Activated naive CD4-positive, alpha-beta T cell treated with anti-CD3 and anti-CD28 coated beads, Interleukin-2, amount 50 U/mL, for 72 hours (primary cell): ENCODE measurements around the gene TENT5C. TPM values are rescaled to one million over a fixed set of nuclear protein-coding genes. Genes with fewer than 3 reads are reported as not detected.

Experiments
- ATAC-seq, 2 donors: fragments of 150-1000 bp; cut with Tn5 transposase; 2 replicates each; pipeline ENCODE4 v1.10.0; 2021; ENCODE audit warnings: mild to moderate bottlenecking in 2 of 2, moderate library complexity in 2 of 2
- DNase-seq, 2 donors: peaks; one replicate each; pipeline ENCODE4 v3.0.0; 2021 to 2022; ENCODE audit warnings: low spot score in 2 of 2
- H3K27ac Mint-ChIP-seq, 2 donors: one replicate each; pipeline ENCODE4 v1.8.0; 2022; ENCODE audit warnings: mild to moderate bottlenecking in 2 of 2, mixed read lengths in 2 of 2
- H3K36me3 Mint-ChIP-seq, 2 donors: one replicate each; pipeline ENCODE4 v1.8.0; 2022; ENCODE audit warnings: mixed read lengths in 2 of 2
- H3K9me3 Mint-ChIP-seq, 2 donors: one replicate each; pipeline ENCODE4 v1.8.0; 2022; ENCODE audit warnings: mixed read lengths in 2 of 2
- total RNA-seq, 2 donors: library from RNA; stranded (reverse); gene quantifications; one replicate each; pipeline ENCODE4 v1.2.3, GENCODE V29; 2022

TENT5C gene
- total RNA-seq, 2 donors from 2014 or later, result 6.6 to 14.2 TPM

- H3K36me3 Mint-ChIP-seq, result no peaks in the 10 kb centered on the region
- H3K27ac Mint-ChIP-seq, result no peak overlapping the region
- H3K9me3 Mint-ChIP-seq, result no peaks in the 10 kb centered on the region
- no peak for DNase-seq
- no peak for ATAC-seq
Observed at GRCh38 chr1:117582451-117582850, 23.4 kb upstream of the TENT5C start.

GRCh38 chr1:117583247-117583646 lies 22.6 kb upstream of the TENT5C start:
- Mint-ChIP-seq H3K9me3 (no peaks in the 10 kb centered on the region), H3K36me3 (no peaks in the 10 kb centered on the region), H3K27ac (no peak overlapping the region)
- no peak for ATAC-seq
- DNase-seq, result no peak

- Mint-ChIP-seq H3K27ac (no peak overlapping the region), H3K36me3 (no peaks in the 10 kb centered on the region), H3K9me3 (no peaks in the 10 kb centered on the region)
- DNase-seq (no peak), ATAC-seq (no peak)
Observed at GRCh38 chr1:117584181-117584580, 21.7 kb upstream of the TENT5C start.

GRCh38 chr1:117585086-117585485 lies 20.8 kb upstream of the TENT5C start:
- no peaks in the 10 kb centered on the region for H3K9me3 Mint-ChIP-seq
- H3K27ac Mint-ChIP-seq, result no peak overlapping the region
- ATAC-seq (no peak), DNase-seq (no peak)
- H3K36me3 Mint-ChIP-seq, result no peaks in the 10 kb centered on the region

- no peaks in the 10 kb centered on the region for H3K36me3 Mint-ChIP-seq
Observed at GRCh38 chr1:117586337-117586736, 19.5 kb upstream of the TENT5C start.

GRCh38 chr1:117586747-117587498 lies 18.9 kb upstream of the TENT5C start:
- no peak for ATAC-seq
- H3K9me3 Mint-ChIP-seq, result no peaks in the 10 kb centered on the region
- DNase-seq, result no peak
- no peaks in the 10 kb centered on the region for H3K36me3 Mint-ChIP-seq
- H3K27ac Mint-ChIP-seq, result no peak overlapping the region

More at GRCh38 chr1:117586337-117586736, 19.5 kb upstream of the TENT5C start:
- ATAC-seq, result no peak
- DNase-seq, result no peak
- Mint-ChIP-seq H3K9me3 (no peaks in the 10 kb centered on the region), H3K27ac (no peak overlapping the region)

GRCh38 chr1:117587499-117588356 lies 18.1 kb upstream of the TENT5C start:
- Mint-ChIP-seq H3K36me3 (no peaks in the 10 kb centered on the region), H3K9me3 (no peaks in the 10 kb centered on the region), H3K27ac (no peak overlapping the region)
- DNase-seq (no peak), ATAC-seq (no peak)

- Mint-ChIP-seq H3K27ac (no peak overlapping the region), H3K9me3 (no peaks in the 10 kb centered on the region), H3K36me3 (no peaks in the 10 kb centered on the region)
- no peak for DNase-seq
- no peak for ATAC-seq
Observed at GRCh38 chr1:117589544-117589943, 16.3 kb upstream of the TENT5C start.

GRCh38 chr1:117590273-117590925 lies 15.4 kb upstream of the TENT5C start:
- Mint-ChIP-seq H3K36me3 (no peaks in the 10 kb centered on the region), H3K27ac (no peak overlapping the region), H3K9me3 (no peaks in the 10 kb centered on the region)
- DNase-seq (no peak), ATAC-seq (no peak)

GRCh38 chr1:117591252-117591651 lies 14.6 kb upstream of the TENT5C start:
- no peak overlapping the region for H3K27ac Mint-ChIP-seq
- H3K36me3 Mint-ChIP-seq, result no peaks in the 10 kb centered on the region
- H3K9me3 Mint-ChIP-seq, result no peaks in the 10 kb centered on the region
- ATAC-seq (no peak), DNase-seq (no peak)

GRCh38 chr1:117592155-117592554 lies 13.7 kb upstream of the TENT5C start:
- H3K36me3 Mint-ChIP-seq, result no peaks in the 10 kb centered on the region
- no peak for DNase-seq

GRCh38 chr1:117594261-117594990 lies 11.4 kb upstream of the TENT5C start:
- H3K27ac Mint-ChIP-seq, result no peak overlapping the region
- no peaks in the 10 kb centered on the region for H3K9me3 Mint-ChIP-seq
- peak in 1 of 2 donors; percentile 23 for DNase-seq
- no peaks in the 10 kb centered on the region for H3K36me3 Mint-ChIP-seq
- ATAC-seq, result no peak

More at GRCh38 chr1:117592155-117592554, 13.7 kb upstream of the TENT5C start:
- Mint-ChIP-seq H3K27ac (no peak overlapping the region), H3K9me3 (no peaks in the 10 kb centered on the region)
- no peak for ATAC-seq

GRCh38 chr1:117596023-117596720 lies 9.7 kb upstream of the TENT5C start:
- H3K9me3 Mint-ChIP-seq, result no peaks in the 10 kb centered on the region
- no peaks in the 10 kb centered on the region for H3K36me3 Mint-ChIP-seq
- H3K27ac Mint-ChIP-seq, result no peak overlapping the region
- DNase-seq (peak in 1 of 2 donors; percentile 39), ATAC-seq (no peak)

- DNase-seq (peak in 1 of 2 donors; percentile 25), ATAC-seq (no peak)
- Mint-ChIP-seq H3K36me3 (no peaks in the 10 kb centered on the region), H3K9me3 (no peaks in the 10 kb centered on the region), H3K27ac (no peak overlapping the region)
Observed at GRCh38 chr1:117598489-117598888, 7.4 kb upstream of the TENT5C start.

- Mint-ChIP-seq H3K36me3 (no peaks in the 10 kb centered on the region), H3K9me3 (no peaks in the 10 kb centered on the region), H3K27ac (no peak overlapping the region)
- ATAC-seq, result no peak
- DNase-seq, result peak in 1 of 2 donors; percentile 47
Observed at GRCh38 chr1:117599286-117600221, 6.3 kb upstream of the TENT5C start.
